ENCODE measurements around the gene KCNC4.

The KCNC4 gene

DNA sequence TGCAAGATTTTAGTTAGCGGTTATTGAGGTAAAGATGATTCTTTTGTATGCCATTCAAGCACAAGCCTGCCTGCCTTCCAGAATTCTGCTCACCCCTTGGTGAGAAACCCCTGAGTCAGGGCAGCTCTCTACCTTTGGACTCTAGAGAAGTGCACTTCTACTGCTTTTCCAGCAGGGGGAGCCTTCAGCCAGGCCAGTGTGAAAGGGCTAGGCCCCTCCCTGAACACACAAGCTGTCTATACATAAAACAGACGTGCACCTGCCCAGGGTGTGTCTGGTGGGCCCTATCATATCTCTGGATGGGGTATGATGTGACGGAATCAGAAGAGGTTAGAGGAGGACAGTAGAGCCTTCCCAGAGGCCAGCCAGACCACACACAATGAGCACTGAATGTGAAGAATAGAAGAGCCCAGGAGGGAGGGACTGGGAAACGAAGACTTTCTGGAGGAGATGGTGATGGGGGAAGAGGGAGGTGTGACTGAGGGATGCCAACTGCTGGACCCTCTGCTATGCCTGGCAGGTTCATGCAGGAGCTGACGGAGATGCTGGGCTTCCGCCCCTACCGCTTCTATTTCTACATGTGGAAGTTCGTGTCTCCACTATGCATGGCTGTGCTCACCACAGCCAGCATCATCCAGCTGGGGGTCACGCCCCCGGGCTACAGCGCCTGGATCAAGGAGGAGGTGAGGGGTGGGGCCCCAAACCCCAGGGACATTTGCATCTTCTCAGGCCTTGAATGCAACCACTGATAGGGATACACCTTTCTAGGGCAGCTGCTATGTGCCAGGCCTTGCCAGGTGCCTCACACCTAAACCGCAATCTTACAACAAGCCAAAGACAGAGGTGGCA, 13.0 kb upstream of the KCNC4 start:
- Histone ChIP-seq H3K27me3 (replicated peaks in 2 of 5; ENCODE audit: control insufficient read depth in 4 of 5, insufficient read depth in 5 of 5, low read length in 4 of 5) (peaks cover 0 to 4% (median 0%) of the 10 kb centered on the region in 5 experiments), H3K4me3 (ENCODE audit: control insufficient read depth in 1 of 7, extremely low read depth in 1 of 7, insufficient read depth in 4 of 7, low read depth in 2 of 7, low read length in 6 of 7) (no peak overlapping the region), H3K36me3 (ENCODE audit: control insufficient read depth in 4 of 4, insufficient read depth in 4 of 4, low read length in 3 of 4) (no peaks in the 10 kb centered on the region), H3K27ac (ENCODE audit: insufficient read depth in 1 of 2, low read depth in 1 of 2, low read length in 2 of 2, poor library complexity in 1 of 2, severe bottlenecking in 2 of 2) (no peak overlapping the region), H3K4me1 (ENCODE audit: control extremely low read depth in 1 of 4, control insufficient read depth in 4 of 4, insufficient read depth in 4 of 4, low read length in 3 of 4) (no peaks in the 10 kb centered on the region), H3K9me3 (ENCODE audit: control extremely low read depth in 1 of 5, control insufficient read depth in 4 of 5, insufficient read depth in 2 of 5, low read depth in 1 of 5, low read length in 4 of 5) (no peaks in the 10 kb centered on the region)
- peak; percentile 57 to 76 (median 76) for DNase-seq
- 74% methylated on average over 10 of the region's 12 CpGs for WGBS (ENCODE audit: insufficient coverage)
- ChIA-PET POLR2A (no interaction called here), CTCF (interaction anchor here (0.5 to 2.9 kb wide), 21 partner anchors 9 to 1491 kb away, joined by 3 to 20 read pairs (median 3); partner anchors contain the start of gene RBM15)

DNA sequence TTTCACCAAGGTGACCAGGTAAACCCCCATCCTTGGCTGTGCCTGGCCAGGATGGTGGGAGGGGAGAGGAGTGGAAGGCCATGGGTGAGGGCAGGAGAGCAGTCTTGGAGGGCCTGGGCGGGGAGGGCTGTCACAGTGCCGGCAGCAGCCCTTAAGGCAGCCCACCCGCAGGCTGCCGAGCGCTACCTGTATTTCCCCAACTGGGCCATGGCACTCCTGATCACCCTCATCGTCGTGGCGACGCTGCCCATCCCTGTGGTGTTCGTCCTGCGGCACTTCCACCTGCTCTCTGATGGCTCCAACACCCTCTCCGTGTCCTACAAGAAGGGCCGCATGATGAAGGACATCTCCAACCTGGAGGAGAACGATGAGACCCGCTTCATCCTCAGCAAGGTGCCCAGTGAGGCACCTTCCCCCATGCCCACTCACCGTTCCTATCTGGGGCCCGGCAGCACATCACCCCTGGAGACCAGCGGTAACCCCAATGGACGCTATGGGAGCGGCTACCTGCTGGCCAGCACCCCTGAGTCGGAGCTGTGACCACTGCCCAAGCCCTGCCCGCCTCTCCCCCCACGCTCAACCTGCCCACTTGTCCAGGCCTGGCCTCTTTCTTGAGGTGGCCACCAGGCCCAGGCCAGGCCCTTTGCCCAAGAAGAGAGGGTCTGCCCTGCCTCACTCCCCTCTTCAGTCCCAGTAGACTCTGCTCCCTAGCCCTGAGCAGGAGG, 12.0 kb upstream of the KCNC4 start:
- POLR2A ChIA-PET: no interaction called here
- Histone ChIP-seq H3K9me3 (ENCODE audit: control extremely low read depth in 1 of 5, control insufficient read depth in 4 of 5, insufficient read depth in 2 of 5, low read depth in 1 of 5, low read length in 4 of 5) (no peaks in the 10 kb centered on the region), H3K36me3 (ENCODE audit: control insufficient read depth in 4 of 4, insufficient read depth in 4 of 4, low read length in 3 of 4) (no peaks in the 10 kb centered on the region), H3K4me3 (ENCODE audit: control insufficient read depth in 1 of 7, extremely low read depth in 1 of 7, insufficient read depth in 4 of 7, low read depth in 2 of 7, low read length in 6 of 7) (no peak overlapping the region), H3K27ac (ENCODE audit: insufficient read depth in 1 of 2, low read depth in 1 of 2, low read length in 2 of 2, poor library complexity in 1 of 2, severe bottlenecking in 2 of 2) (no peak overlapping the region), H3K4me1 (ENCODE audit: control extremely low read depth in 1 of 4, control insufficient read depth in 4 of 4, insufficient read depth in 4 of 4, low read length in 3 of 4) (no peaks in the 10 kb centered on the region), H3K27me3 (replicated peaks in 2 of 5; ENCODE audit: control insufficient read depth in 4 of 5, insufficient read depth in 5 of 5, low read length in 4 of 5) (no peaks in the 10 kb centered on the region)
- no peak for DNase-seq
- CTCF ChIA-PET: interaction anchor here (1.0 to 12.5 kb wide), 9 partner anchors 8 to 304 kb away, joined by 3 to 118 read pairs (median 7); no protein-coding TSS in a partner anchor
- WGBS (ENCODE audit: insufficient coverage): 95% methylated on average over 22 of the region's 23 CpGs

GRCh38 chr1:110198746-110199145, 11.4 kb upstream of the KCNC4 start:
- no peak overlapping the region for H3K4me3 ChIP-seq (ENCODE audit: control insufficient read depth in 1 of 7, extremely low read depth in 1 of 7, insufficient read depth in 4 of 7, low read depth in 2 of 7, low read length in 6 of 7)
- WGBS (ENCODE audit: insufficient coverage): 95% methylated on average over 2 of the region's 2 CpGs
- H3K4me1 ChIP-seq (ENCODE audit: control extremely low read depth in 1 of 4, control insufficient read depth in 4 of 4, insufficient read depth in 4 of 4, low read length in 3 of 4): no peaks in the 10 kb centered on the region
- DNase-seq: no peak
- H3K36me3 ChIP-seq (ENCODE audit: control insufficient read depth in 4 of 4, insufficient read depth in 4 of 4, low read length in 3 of 4): no peaks in the 10 kb centered on the region
- ChIA-PET POLR2A (no interaction called here), CTCF (interaction anchor here (2.7 to 12.5 kb wide), 3 partner anchors 9 to 262 kb away, joined by 18 to 118 read pairs (median 20); no protein-coding TSS in a partner anchor)
- H3K27ac ChIP-seq (ENCODE audit: insufficient read depth in 1 of 2, low read depth in 1 of 2, low read length in 2 of 2, poor library complexity in 1 of 2, severe bottlenecking in 2 of 2): no peak overlapping the region
- no peaks in the 10 kb centered on the region for H3K9me3 ChIP-seq (ENCODE audit: control extremely low read depth in 1 of 5, control insufficient read depth in 4 of 5, insufficient read depth in 2 of 5, low read depth in 1 of 5, low read length in 4 of 5)
- H3K27me3 ChIP-seq (replicated peaks in 2 of 5; ENCODE audit: control insufficient read depth in 4 of 5, insufficient read depth in 5 of 5, low read length in 4 of 5): no peaks in the 10 kb centered on the region

DNA sequence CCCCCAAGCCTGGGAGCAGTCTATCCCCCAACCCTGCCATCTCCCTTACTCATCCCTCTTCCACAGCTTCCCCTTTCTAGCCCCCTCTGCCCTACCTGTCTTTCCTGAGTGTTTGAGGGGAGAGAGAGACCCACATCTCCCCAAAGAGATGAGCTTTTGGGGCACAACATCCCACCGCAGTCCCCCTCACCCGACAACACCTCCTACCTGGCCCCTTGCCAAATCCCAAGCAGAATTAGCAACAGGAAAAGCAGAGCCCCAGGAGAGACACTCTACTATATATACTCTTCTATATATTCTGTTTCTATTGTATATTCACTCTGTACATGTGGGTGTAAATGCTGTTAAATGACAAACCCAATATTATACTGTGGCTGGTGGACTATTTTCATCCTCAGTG, 9.9 kb upstream of the KCNC4 start:
- no peaks in the 10 kb centered on the region for H3K27me3 ChIP-seq (replicated peaks in 2 of 5; ENCODE audit: control insufficient read depth in 4 of 5, insufficient read depth in 5 of 5, low read length in 4 of 5)
- no peak overlapping the region for H3K27ac ChIP-seq (ENCODE audit: insufficient read depth in 1 of 2, low read depth in 1 of 2, low read length in 2 of 2, poor library complexity in 1 of 2, severe bottlenecking in 2 of 2)
- H3K36me3 ChIP-seq (ENCODE audit: control insufficient read depth in 4 of 4, insufficient read depth in 4 of 4, low read length in 3 of 4): no peaks in the 10 kb centered on the region
- ChIA-PET POLR2A (no interaction called here), CTCF (interaction anchor here (0.9 to 12.5 kb wide), 9 partner anchors 9 to 302 kb away, joined by 3 to 457 read pairs (median 4); no protein-coding TSS in a partner anchor)
- H3K9me3 ChIP-seq (ENCODE audit: control extremely low read depth in 1 of 5, control insufficient read depth in 4 of 5, insufficient read depth in 2 of 5, low read depth in 1 of 5, low read length in 4 of 5): no peaks in the 10 kb centered on the region
- DNase-seq: no peak
- no peaks in the 10 kb centered on the region for H3K4me1 ChIP-seq (ENCODE audit: control extremely low read depth in 1 of 4, control insufficient read depth in 4 of 4, insufficient read depth in 4 of 4, low read length in 3 of 4)
- no peak overlapping the region for H3K4me3 ChIP-seq (ENCODE audit: control insufficient read depth in 1 of 7, extremely low read depth in 1 of 7, insufficient read depth in 4 of 7, low read depth in 2 of 7, low read length in 6 of 7)
- WGBS (ENCODE audit: insufficient coverage): no CpG with 5 or more reads among the region's 2 CpGs

DNA sequence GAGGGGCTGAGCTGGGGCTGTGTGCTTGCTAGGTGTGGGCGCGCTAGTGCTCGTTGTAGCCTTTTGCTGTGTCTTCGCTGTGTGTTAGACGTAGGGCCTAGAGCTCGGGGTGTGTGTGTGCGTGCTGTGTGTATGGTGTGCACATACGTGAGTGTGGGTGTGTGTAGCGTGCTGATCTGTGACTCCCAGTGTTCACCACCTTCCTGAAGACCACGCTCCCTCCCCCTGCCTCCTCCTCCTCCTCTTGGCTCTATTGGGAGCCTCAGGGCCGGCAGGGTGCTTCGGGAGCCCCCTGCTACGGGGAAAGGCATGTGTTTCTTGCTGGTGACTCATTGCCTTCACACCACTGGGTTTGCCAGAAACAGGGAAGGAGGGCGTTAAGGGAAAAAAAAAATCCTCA, 9.4 kb upstream of the KCNC4 start:
- DNase-seq: no peak
- no peaks in the 10 kb centered on the region for H3K27me3 ChIP-seq (replicated peaks in 2 of 5; ENCODE audit: control insufficient read depth in 4 of 5, insufficient read depth in 5 of 5, low read length in 4 of 5)
- no peak overlapping the region for H3K27ac ChIP-seq (ENCODE audit: insufficient read depth in 1 of 2, low read depth in 1 of 2, low read length in 2 of 2, poor library complexity in 1 of 2, severe bottlenecking in 2 of 2)
- no peaks in the 10 kb centered on the region for H3K4me1 ChIP-seq (ENCODE audit: control extremely low read depth in 1 of 4, control insufficient read depth in 4 of 4, insufficient read depth in 4 of 4, low read length in 3 of 4)
- no peaks in the 10 kb centered on the region for H3K9me3 ChIP-seq (ENCODE audit: control extremely low read depth in 1 of 5, control insufficient read depth in 4 of 5, insufficient read depth in 2 of 5, low read depth in 1 of 5, low read length in 4 of 5)
- POLR2A ChIA-PET: no interaction called here
- WGBS (ENCODE audit: insufficient coverage): 94% methylated on average over 5 of the region's 14 CpGs
- no peaks in the 10 kb centered on the region for H3K36me3 ChIP-seq (ENCODE audit: control insufficient read depth in 4 of 4, insufficient read depth in 4 of 4, low read length in 3 of 4)
- H3K4me3 ChIP-seq (ENCODE audit: control insufficient read depth in 1 of 7, extremely low read depth in 1 of 7, insufficient read depth in 4 of 7, low read depth in 2 of 7, low read length in 6 of 7): no peak overlapping the region
- CTCF ChIA-PET: interaction anchor here (0.8 to 12.5 kb wide), 11 partner anchors 8 to 302 kb away, joined by 3 to 457 read pairs (median 3); no protein-coding TSS in a partner anchor

GRCh38 chr1:110201157-110201825, 8.8 kb upstream of the KCNC4 start:
- ChIA-PET POLR2A (no interaction called here), CTCF (interaction anchor here (0.8 to 12.5 kb wide), 16 partner anchors 8 to 301 kb away, joined by 3 to 457 read pairs (median 4); no protein-coding TSS in a partner anchor)
- Histone ChIP-seq H3K36me3 (ENCODE audit: control insufficient read depth in 4 of 4, insufficient read depth in 4 of 4, low read length in 3 of 4) (no peaks in the 10 kb centered on the region), H3K4me1 (ENCODE audit: control extremely low read depth in 1 of 4, control insufficient read depth in 4 of 4, insufficient read depth in 4 of 4, low read length in 3 of 4) (no peaks in the 10 kb centered on the region), H3K27me3 (replicated peaks in 2 of 5; ENCODE audit: control insufficient read depth in 4 of 5, insufficient read depth in 5 of 5, low read length in 4 of 5) (no peaks in the 10 kb centered on the region), H3K4me3 (ENCODE audit: control insufficient read depth in 1 of 7, extremely low read depth in 1 of 7, insufficient read depth in 4 of 7, low read depth in 2 of 7, low read length in 6 of 7) (no peak overlapping the region), H3K9me3 (ENCODE audit: control extremely low read depth in 1 of 5, control insufficient read depth in 4 of 5, insufficient read depth in 2 of 5, low read depth in 1 of 5, low read length in 4 of 5) (no peaks in the 10 kb centered on the region), H3K27ac (ENCODE audit: insufficient read depth in 1 of 2, low read depth in 1 of 2, low read length in 2 of 2, poor library complexity in 1 of 2, severe bottlenecking in 2 of 2) (no peak overlapping the region)
- WGBS (ENCODE audit: insufficient coverage): 95% methylated on average over 9 of the region's 10 CpGs
- DNase-seq: no peak

Data from common myeloid progenitor, CD34-positive (primary cell).